HepG2 (cell line): ENCODE results near the gene ASB16. TPM values are rescaled to one million over a fixed set of nuclear protein-coding genes. Genes with fewer than 3 reads are reported as not detected.

ENCODE experiments used
- BHLHE40 ChIP-seq: IDR thresholded peaks from 2 replicates; pipeline ENCODE4 v1.6.1; 2011; ENCODE audit warnings: low read length, improper control_type of control experiment
- CBX1 ChIP-seq: IDR thresholded peaks from one replicate; pipeline ENCODE4 v1.6.1; 2016; ENCODE audit warnings: antibody characterized with exemption, low read depth
- ETV5 ChIP-seq: IDR thresholded peaks from 2 replicates; pipeline ENCODE4 v1.6.1; 2018; ENCODE audit warnings: missing biosample characterization, missing genetic modification reagents, inconsistent platforms, borderline replicate concordance
- PRMT3 ChIP-seq: sonication (generic); formaldehyde crosslinking; IDR thresholded peaks from 2 replicates; pipeline ENCODE4 v1.8.1; 2022; ENCODE audit warnings: low read depth, mild to moderate bottlenecking, moderate library complexity, missing genetic modification reagents, borderline replicate concordance
- SP4 ChIP-seq: sonication (generic); formaldehyde crosslinking; IDR thresholded peaks from 2 replicates; pipeline ENCODE4 v1.8.1; 2023; ENCODE audit warnings: mild to moderate bottlenecking, missing genetic modification reagents
- ZFX ChIP-seq: sonication (generic); formaldehyde crosslinking; IDR thresholded peaks from 2 replicates; pipeline ENCODE4 v1.4.0; 2020; ENCODE audit warnings: mild to moderate bottlenecking, low read depth, missing genetic modification reagents, moderate library complexity
- ZNF253 ChIP-seq: sonication (generic); formaldehyde crosslinking; IDR thresholded peaks from 2 replicates; pipeline ENCODE4 v1.8.0; 2022; ENCODE audit warnings: mild to moderate bottlenecking, missing genetic modification reagents, borderline replicate concordance
- ZNF274 ChIP-seq: sonication (generic); formaldehyde crosslinking; IDR thresholded peaks from 2 replicates; pipeline ENCODE4 v1.5.1; 2020; ENCODE audit warnings: mild to moderate bottlenecking, missing genetic modification reagents
- ZNF331 ChIP-seq: sonication (generic); formaldehyde crosslinking; IDR thresholded peaks from 2 replicates; pipeline ENCODE4 v1.4.0; 2020; ENCODE audit warnings: missing genetic modification reagents
- ZNF383 ChIP-seq: sonication (generic); formaldehyde crosslinking; IDR thresholded peaks from 2 replicates; pipeline ENCODE4 v1.4.0; 2020; ENCODE audit warnings: missing genetic modification reagents, mild to moderate bottlenecking, borderline replicate concordance
- ZNF772 ChIP-seq: sonication (generic); formaldehyde crosslinking; IDR thresholded peaks from 2 replicates; pipeline ENCODE4 v1.5.0; 2020; ENCODE audit warnings: mild to moderate bottlenecking, missing genetic modification reagents
- polyA plus RNA-seq, 8 experiments: library from polyadenylated mRNA; depleted of rRNA in 3 of 8; stranded (reverse) in 7 of 8; unstranded in 1 of 8; fragments of >200 nt; fragmentation: Illumina TruSeq in 4 of 8; extraction: Trizol in 4 of 8; gene quantifications; 2 replicates each; pipeline versions ENCODE4 v1.2.1 to v1.2.3, GENCODE V29; 2011 to 2016; ENCODE audit warnings: low read depth in 4 of 8, missing spikeins in 1 of 8, mixed read lengths in 1 of 8; ENCODE audit not compliant: insufficient read depth in 1 of 8
- total RNA-seq, 5 experiments: library from RNA; depleted of rRNA; stranded (reverse); fragments of >200 nt; fragmentation: Illumina TruSeq; extraction: Trizol; gene quantifications; 2 replicates each; pipeline ENCODE4 v1.2.3, GENCODE V29; 2016; ENCODE audit warnings: low read depth in 1 of 5
- TF ChIP-seq, protein P1 (sequence below): sonication (generic); formaldehyde crosslinking; IDR thresholded peaks from 2 replicates; pipeline ENCODE4 v1.5.1; 2020; ENCODE audit warnings: missing genetic modification reagents, mild to moderate bottlenecking, borderline replicate concordance
- TF ChIP-seq, protein P2 (sequence below): sonication (generic); formaldehyde crosslinking; IDR thresholded peaks from 2 replicates; pipeline ENCODE4 v1.8.0; 2022; ENCODE audit warnings: missing genetic modification reagents, mild to moderate bottlenecking, inconsistent platforms, borderline replicate concordance
- TF ChIP-seq, protein P3 (sequence below): sonication (generic); formaldehyde crosslinking; IDR thresholded peaks from 2 replicates; pipeline ENCODE4 v1.4.0; 2020; ENCODE audit warnings: missing genetic modification reagents
- TF ChIP-seq, protein P4 (sequence below): sonication (generic); formaldehyde crosslinking; IDR thresholded peaks from 2 replicates; pipeline ENCODE4 v1.5.0; 2020; ENCODE audit warnings: mild to moderate bottlenecking, missing genetic modification reagents
- TF ChIP-seq, protein P5 (sequence below): sonication (generic); formaldehyde crosslinking; IDR thresholded peaks from 2 replicates; pipeline ENCODE4 v1.4.0; 2020; ENCODE audit warnings: missing genetic modification reagents
- TF ChIP-seq, protein P6 (sequence below): sonication (generic); formaldehyde crosslinking; IDR thresholded peaks from 2 replicates; pipeline ENCODE4 v1.4.0; 2020; ENCODE audit warnings: missing genetic modification reagents, low read depth, mild to moderate bottlenecking, borderline replicate concordance
- TF ChIP-seq, protein P7 (sequence below): sonication (generic); formaldehyde crosslinking; IDR thresholded peaks from 2 replicates; pipeline ENCODE4 v1.4.0; 2020; ENCODE audit warnings: missing genetic modification reagents, borderline replicate concordance

ASB16 gene
- total and polyA plus RNA-seq, 2 of the 13 experiments (the other 11 are each of a cell fraction or from before 2014, with no cell fraction given): 0.07 TPM; not detected in 1

DNA sequence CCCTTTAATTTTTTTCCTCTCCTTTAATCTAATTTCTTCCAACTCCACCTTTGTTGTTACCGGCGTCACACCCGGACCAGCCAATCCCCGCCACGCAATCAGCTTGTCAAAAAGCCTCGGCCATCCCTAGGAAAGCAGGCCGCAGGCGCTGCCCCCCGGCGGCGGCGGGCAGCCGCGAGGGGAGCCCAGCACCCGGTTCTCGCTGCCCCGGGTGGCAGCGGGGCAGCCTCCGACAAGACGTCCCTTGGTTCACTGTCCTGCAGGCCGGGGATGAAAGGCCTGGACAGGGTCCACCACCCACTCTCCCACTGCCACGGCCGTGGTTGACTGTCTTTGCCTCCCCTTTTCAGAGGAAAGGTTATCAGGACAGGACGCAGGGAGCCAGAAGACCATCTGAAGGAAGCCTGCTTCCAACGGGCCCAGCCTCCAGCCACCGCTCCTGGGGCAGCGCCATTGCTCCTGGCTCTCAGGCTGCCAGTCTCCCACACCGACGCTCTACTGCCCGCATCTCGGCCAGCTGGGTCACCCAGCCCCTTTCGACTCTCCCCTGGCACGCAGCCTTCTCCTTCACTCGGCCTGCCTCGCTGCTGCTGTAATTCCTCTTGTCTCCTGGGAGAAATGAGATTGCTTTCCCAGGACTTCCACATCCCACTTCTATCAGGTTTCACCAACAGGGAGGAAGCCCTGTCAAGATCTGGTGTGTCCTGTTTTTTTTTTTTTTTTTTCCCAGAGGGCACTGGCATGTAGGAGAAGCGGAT, 51.8 kb downstream of the ASB16 start (continued):
- TF ChIP-seq, protein P1, sequence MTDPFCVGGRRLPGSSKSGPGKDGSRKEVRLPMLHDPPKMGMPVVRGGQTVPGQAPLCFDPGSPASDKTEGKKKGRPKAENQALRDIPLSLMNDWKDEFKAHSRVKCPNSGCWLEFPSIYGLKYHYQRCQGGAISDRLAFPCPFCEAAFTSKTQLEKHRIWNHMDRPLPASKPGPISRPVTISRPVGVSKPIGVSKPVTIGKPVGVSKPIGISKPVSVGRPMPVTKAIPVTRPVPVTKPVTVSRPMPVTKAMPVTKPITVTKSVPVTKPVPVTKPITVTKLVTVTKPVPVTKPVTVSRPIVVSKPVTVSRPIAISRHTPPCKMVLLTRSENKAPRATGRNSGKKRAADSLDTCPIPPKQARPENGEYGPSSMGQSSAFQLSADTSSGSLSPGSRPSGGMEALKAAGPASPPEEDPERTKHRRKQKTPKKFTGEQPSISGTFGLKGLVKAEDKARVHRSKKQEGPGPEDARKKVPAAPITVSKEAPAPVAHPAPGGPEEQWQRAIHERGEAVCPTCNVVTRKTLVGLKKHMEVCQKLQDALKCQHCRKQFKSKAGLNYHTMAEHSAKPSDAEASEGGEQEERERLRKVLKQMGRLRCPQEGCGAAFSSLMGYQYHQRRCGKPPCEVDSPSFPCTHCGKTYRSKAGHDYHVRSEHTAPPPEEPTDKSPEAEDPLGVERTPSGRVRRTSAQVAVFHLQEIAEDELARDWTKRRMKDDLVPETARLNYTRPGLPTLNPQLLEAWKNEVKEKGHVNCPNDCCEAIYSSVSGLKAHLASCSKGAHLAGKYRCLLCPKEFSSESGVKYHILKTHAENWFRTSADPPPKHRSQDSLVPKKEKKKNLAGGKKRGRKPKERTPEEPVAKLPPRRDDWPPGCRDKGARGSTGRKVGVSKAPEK (CRISPR knock-in tag): peak; percentile 51; the same call in 1 of the 2 replicates
- TF ChIP-seq, protein P2, sequence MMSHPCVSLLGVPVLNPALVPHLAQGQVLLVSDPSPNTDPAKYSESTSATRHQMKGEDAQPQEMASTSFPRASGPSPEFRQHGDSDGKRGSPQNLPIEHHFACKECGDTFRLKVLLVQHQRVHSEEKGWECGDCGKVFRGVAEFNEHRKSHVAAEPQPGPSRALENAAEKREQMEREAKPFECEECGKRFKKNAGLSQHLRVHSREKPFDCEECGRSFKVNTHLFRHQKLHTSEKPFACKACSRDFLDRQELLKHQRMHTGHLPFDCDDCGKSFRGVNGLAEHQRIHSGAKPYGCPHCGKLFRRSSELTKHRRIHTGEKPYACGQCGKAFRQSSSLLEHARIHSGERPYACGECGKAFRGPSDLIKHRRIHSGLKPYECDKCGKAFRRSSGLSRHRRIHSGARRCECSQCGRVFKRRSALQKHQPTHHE (CRISPR knock-in tag): 0 out of 2 replicates have a peak, but pooled peaks have one; percentile 21
- TF ChIP-seq ZFX (peak; percentile 74), ZNF383 (CRISPR knock-in tag) (no peak), ZNF772 (CRISPR knock-in tag) (no peak), PRMT3 (CRISPR knock-in tag) (no peak), ZNF274 (CRISPR knock-in tag) (peak; percentile 18; the same call in 1 of the 2 replicates), ETV5 (peak; percentile 6; the same call in 1 of the 2 replicates), ZNF331 (CRISPR knock-in tag) (no peak), SP4 (peak; percentile 56), BHLHE40 (no peak), CBX1 (peak; percentile 57), ZNF253 (CRISPR knock-in tag) (no peak)
- TF ChIP-seq, protein P3, sequence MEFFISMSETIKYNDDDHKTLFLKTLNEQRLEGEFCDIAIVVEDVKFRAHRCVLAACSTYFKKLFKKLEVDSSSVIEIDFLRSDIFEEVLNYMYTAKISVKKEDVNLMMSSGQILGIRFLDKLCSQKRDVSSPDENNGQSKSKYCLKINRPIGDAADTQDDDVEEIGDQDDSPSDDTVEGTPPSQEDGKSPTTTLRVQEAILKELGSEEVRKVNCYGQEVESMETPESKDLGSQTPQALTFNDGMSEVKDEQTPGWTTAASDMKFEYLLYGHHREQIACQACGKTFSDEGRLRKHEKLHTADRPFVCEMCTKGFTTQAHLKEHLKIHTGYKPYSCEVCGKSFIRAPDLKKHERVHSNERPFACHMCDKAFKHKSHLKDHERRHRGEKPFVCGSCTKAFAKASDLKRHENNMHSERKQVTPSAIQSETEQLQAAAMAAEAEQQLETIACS (CRISPR knock-in tag): peak; percentile 59; the same call in 1 of the 2 replicates
- TF ChIP-seq, protein P4, sequence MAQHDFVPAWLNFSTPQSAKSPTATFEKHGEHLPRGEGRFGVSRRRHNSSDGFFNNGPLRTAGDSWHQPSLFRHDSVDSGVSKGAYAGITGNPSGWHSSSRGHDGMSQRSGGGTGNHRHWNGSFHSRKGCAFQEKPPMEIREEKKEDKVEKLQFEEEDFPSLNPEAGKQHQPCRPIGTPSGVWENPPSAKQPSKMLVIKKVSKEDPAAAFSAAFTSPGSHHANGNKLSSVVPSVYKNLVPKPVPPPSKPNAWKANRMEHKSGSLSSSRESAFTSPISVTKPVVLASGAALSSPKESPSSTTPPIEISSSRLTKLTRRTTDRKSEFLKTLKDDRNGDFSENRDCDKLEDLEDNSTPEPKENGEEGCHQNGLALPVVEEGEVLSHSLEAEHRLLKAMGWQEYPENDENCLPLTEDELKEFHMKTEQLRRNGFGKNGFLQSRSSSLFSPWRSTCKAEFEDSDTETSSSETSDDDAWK: no peak
- TF ChIP-seq, protein P5, sequence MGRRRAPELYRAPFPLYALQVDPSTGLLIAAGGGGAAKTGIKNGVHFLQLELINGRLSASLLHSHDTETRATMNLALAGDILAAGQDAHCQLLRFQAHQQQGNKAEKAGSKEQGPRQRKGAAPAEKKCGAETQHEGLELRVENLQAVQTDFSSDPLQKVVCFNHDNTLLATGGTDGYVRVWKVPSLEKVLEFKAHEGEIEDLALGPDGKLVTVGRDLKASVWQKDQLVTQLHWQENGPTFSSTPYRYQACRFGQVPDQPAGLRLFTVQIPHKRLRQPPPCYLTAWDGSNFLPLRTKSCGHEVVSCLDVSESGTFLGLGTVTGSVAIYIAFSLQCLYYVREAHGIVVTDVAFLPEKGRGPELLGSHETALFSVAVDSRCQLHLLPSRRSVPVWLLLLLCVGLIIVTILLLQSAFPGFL: no peak
- TF ChIP-seq, protein P6, sequence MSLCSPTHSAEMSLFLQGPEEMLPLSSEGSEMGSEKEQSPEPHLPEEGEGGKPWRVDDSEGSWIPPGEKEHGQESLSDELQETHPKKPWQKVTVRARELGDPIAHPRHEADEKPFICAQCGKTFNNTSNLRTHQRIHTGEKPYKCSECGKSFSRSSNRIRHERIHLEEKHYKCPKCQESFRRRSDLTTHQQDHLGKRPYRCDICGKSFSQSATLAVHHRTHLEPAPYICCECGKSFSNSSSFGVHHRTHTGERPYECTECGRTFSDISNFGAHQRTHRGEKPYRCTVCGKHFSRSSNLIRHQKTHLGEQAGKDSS (CRISPR knock-in tag): peak; percentile 88
- TF ChIP-seq, protein P7, sequence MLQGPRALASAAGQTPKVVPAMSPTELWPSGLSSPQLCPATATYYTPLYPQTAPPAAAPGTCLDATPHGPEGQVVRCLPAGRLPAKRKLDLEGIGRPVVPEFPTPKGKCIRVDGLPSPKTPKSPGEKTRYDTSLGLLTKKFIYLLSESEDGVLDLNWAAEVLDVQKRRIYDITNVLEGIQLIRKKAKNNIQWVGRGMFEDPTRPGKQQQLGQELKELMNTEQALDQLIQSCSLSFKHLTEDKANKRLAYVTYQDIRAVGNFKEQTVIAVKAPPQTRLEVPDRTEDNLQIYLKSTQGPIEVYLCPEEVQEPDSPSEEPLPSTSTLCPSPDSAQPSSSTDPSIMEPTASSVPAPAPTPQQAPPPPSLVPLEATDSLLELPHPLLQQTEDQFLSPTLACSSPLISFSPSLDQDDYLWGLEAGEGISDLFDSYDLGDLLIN: no peak
